Ascending aorta (tissue), 2 donors: Measurements from ENCODE around the gene ETV6. TPM values are rescaled to one million over a fixed set of nuclear protein-coding genes. Genes with fewer than 3 reads are reported as not detected.

Experiments
- DNase-seq, 2 donors: peaks; one replicate each; pipeline ENCODE4 v3.0.0-alpha.2; 2019; ENCODE audit warnings: low spot score in 2 of 2
- H3K27ac ChIP-seq, 2 donors: fragments of 200-600 bp; sonication (generic); one replicate each; pipeline ENCODE4 v1.5.1; 2016 to 2017; ENCODE audit warnings: mild to moderate bottlenecking in 1 of 2
- H3K27me3 ChIP-seq: fragments of 200-600 bp; sonication (generic); one replicate; pipeline ENCODE4 v1.5.1; 2017
- H3K36me3 ChIP-seq, 2 donors: fragments of 200-600 bp; sonication (generic); one replicate each; pipeline ENCODE4 v1.5.1; 2016
- H3K4me1 ChIP-seq, 2 donors: fragments of 200-600 bp; sonication (generic); one replicate each; pipeline ENCODE4 v1.5.1; 2016 to 2017; ENCODE audit warnings: mild to moderate bottlenecking in 1 of 2
- H3K4me3 ChIP-seq, 2 donors: fragments of 200-600 bp; sonication (generic); one replicate each; pipeline ENCODE4 v1.5.1; 2016 to 2017; ENCODE audit warnings: mild to moderate bottlenecking in 1 of 2
- H3K9me3 ChIP-seq, 2 donors: fragments of 200-600 bp; sonication (generic); one replicate each; pipeline ENCODE4 v1.5.1; 2016
- CTCF ChIP-seq, 3 experiments: fragments of 200-600 bp in 2 of 3; fragments of 450-650 bp in 1 of 3; sonication (generic) in 2 of 3; IDR thresholded peaks; one replicate each; pipeline ENCODE4 v1.5.1; 2016 to 2019; ENCODE audit warnings: antibody characterized with exemption in 3 of 3, mild to moderate bottlenecking in 1 of 3, moderate library complexity in 1 of 3
- intact Hi-C: fragments of 100-400 bp; cut with DNase I; formaldehyde crosslinking; loops from one replicate; pipeline ENCODE4 v1.15.1; 2023
- total RNA-seq: library from RNA; depleted of rRNA; stranded (reverse); fragments of >200 nt; gene quantifications from one replicate; pipeline ENCODE4 v1.1.0, GENCODE V29; 2016

The ETV6 gene
- total RNA-seq, 1 donor from 2014 or later: 21.6 TPM

DNA sequence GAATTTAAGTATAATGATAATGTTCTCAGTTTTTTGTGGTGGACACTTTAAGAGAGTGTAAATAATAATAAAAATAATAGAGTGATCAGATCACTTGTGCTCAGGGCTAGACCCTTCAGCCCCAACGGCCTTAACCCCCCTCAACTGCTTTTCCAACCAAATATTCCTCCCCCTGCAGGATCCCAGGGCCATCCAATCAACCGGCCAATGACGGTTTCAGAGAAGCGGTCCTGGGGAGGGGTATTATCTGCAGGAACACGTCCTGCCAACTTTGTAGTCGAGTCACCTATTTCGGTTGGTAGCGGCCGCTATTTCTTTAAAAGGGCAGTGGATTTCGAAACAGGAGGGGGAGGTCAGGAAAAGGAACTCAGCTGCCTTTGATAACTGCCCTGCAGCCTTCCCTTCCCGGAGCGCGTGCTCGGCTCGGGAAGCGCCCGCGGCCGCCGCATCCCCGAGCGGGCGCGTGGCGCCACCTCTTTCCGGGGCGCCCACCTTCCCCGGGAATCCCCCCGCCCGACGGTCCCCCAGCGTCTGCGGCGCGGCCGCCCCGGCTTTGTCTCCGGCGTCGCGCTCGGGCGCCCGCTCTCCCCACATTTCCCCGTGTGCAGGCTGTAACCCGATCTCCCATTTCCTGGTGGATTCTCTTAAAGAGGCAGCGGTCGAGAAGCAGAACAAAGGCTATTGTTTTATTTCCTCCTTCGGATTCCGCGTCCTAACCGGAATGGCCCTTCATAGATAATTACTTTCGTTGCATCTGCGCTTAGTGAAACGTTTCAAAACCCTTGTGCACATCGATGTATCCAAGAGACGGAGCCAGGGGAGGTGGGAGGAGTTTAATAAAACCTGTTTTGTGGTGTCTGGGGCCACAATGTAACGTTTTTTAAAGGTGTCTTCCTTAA lies 711 bp upstream of the ETV6 start:
- Histone ChIP-seq H3K36me3 (no peaks in the 10 kb centered on the region), H3K27me3 (no peaks in the 10 kb centered on the region), H3K27ac (peak overlapping the region; percentile 85 to 95), H3K9me3 (no peaks in the 10 kb centered on the region), H3K4me3 (peak overlapping the region; percentile 73 to 89), H3K4me1 (peaks cover 1 to 3% of the 10 kb centered on the region in 2 donors)
- peak in 1 of 2 donors; percentile 86 for DNase-seq
- TF ChIP-seq CTCF (IDR thresholded peaks at IDR 0.05): no peak
- intact Hi-C loops: loop anchor here (2.0 kb wide), 2 partner anchors 104 to 384 kb away; no protein-coding TSS in a partner anchor

GRCh38 chr12:11650286-11651281 lies 1.1 kb downstream of the ETV6 start:
- DNase-seq: no peak
- Histone ChIP-seq H3K9me3 (no peaks in the 10 kb centered on the region), H3K27ac (peak overlapping the region; percentile 85 to 95), H3K4me3 (peak overlapping the region; percentile 73 to 89), H3K36me3 (no peaks in the 10 kb centered on the region), H3K27me3 (no peaks in the 10 kb centered on the region), H3K4me1 (peaks cover 3 to 17% of the 10 kb centered on the region in 2 donors)
- no peak for TF ChIP-seq CTCF (IDR thresholded peaks at IDR 0.05)
- intact Hi-C loops: loop anchor here (2.0 to 10.0 kb wide), 4 partner anchors 44 to 227 kb away; no protein-coding TSS in a partner anchor

GRCh38 chr12:11651381-11651780 lies 1.9 kb downstream of the ETV6 start:
- TF ChIP-seq CTCF (IDR thresholded peaks at IDR 0.05): no peak
- peak overlapping the region; percentile 85 to 95 for H3K27ac ChIP-seq
- no peaks in the 10 kb centered on the region for H3K36me3 ChIP-seq
- H3K4me3 ChIP-seq: peak overlapping the region; percentile 73 to 89
- DNase-seq: no peak
- no peaks in the 10 kb centered on the region for H3K27me3 ChIP-seq
- no peaks in the 10 kb centered on the region for H3K9me3 ChIP-seq
- peaks cover 3 to 24% of the 10 kb centered on the region in 2 donors for H3K4me1 ChIP-seq
- intact Hi-C loops: loop anchor here (2.0 to 10.0 kb wide), 4 partner anchors 43 to 226 kb away; no protein-coding TSS in a partner anchor

- no peak for TF ChIP-seq CTCF (IDR thresholded peaks at IDR 0.05)
- intact Hi-C loops: loop anchor here (2.0 to 10.0 kb wide), 5 partner anchors 43 to 226 kb away; no protein-coding TSS in a partner anchor
- H3K4me1 ChIP-seq: peaks cover 3 to 26% of the 10 kb centered on the region in 2 donors
- no peak for DNase-seq
- H3K27ac ChIP-seq: peak overlapping the region; percentile 85 to 95
- H3K9me3 ChIP-seq: no peaks in the 10 kb centered on the region
- peak overlapping the region; percentile 73 to 89 for H3K4me3 ChIP-seq
- no peaks in the 10 kb centered on the region for H3K36me3 ChIP-seq
- H3K27me3 ChIP-seq: no peaks in the 10 kb centered on the region
These were observed 2.3 kb downstream of the ETV6 start for GRCh38 chr12:11651785-11652184.
